HepG2 (cell line): ENCODE results near the gene NDP. TPM values are rescaled to one million over a fixed set of nuclear protein-coding genes. Genes with fewer than 3 reads are reported as not detected.

Experiments used
- ATAC-seq: fragments of 200-7000 bp; cut with Tn5 transposase; 3 replicates; pipeline ENCODE4 v1.9.1; 2020; ENCODE audit warnings: mild to moderate bottlenecking, moderate library complexity
- BruUV-seq: library from RNA; stranded (reverse); fragments of 400-500 nt; replicated peaks from 2 replicates; lab custom pipeline; 2021; lab: Mats Ljungman, UMichigan
- CTCF ChIA-PET: fragments of 300-600 bp; formaldehyde crosslinking; extraction: SDS; loops from one replicate; lab custom pipeline; 2021; ENCODE audit warnings: low total read pairs, inconsistent platforms, low intra/inter-chr PET ratio; lab: Yijun Ruan, JAX
- POLR2A ChIA-PET: fragments of 350-600 bp; sonication (Branson Sonifier 250); formaldehyde crosslinking; loops from one replicate; lab custom pipeline; 2020; ENCODE audit warnings: antibody characterized with exemption, inconsistent platforms; lab: Yijun Ruan, JAX
- DNase-seq: peaks from one replicate; pipeline ENCODE4 v3.0.0-alpha.2; 2015; ENCODE audit warnings: low spot score
- FAIRE-seq: peaks from 3 replicates; lab custom pipeline; 2011; peaks lifted over from hg19 to GRCh38; lab: Jason Lieb, UNC
- H2AFZ ChIP-seq: one replicate; pipeline ENCODE4 v1.6.1; 2011; ENCODE audit warnings: low read length, inconsistent platforms
- H3K27ac ChIP-seq: fragments of 300-600 bp; 3 replicates; pipeline ENCODE4 v1.8.0; 2011; ENCODE audit warnings: mixed run types, mild to moderate bottlenecking, mixed read lengths, low read length, inconsistent platforms; ENCODE audit not compliant: insufficient read depth; ENCODE audit errors: extremely low read length
- H3K27me3 ChIP-seq, 2 experiments: fragments of 200-600 bp in 1 of 2; 2 replicates in 1 of 2; 3 replicates in 1 of 2; pipeline versions ENCODE4 v1.6.0 to v1.8.0; 2011; ENCODE audit warnings: low read length in 2 of 2, mild to moderate bottlenecking in 2 of 2, moderate library complexity in 2 of 2, inconsistent platforms in 1 of 2; ENCODE audit not compliant: insufficient read depth in 2 of 2, control insufficient read depth in 1 of 2
- H3K36me3 ChIP-seq, 2 experiments: fragments of 200-600 bp in 1 of 2; replicated peaks in 1 of 2; 2 replicates in 1 of 2; 3 replicates in 1 of 2; pipeline versions ENCODE4 v1.5.1 to v1.8.0; 2011; ENCODE audit warnings: low read length in 2 of 2, inconsistent platforms in 1 of 2; ENCODE audit not compliant: insufficient read depth in 2 of 2, control insufficient read depth in 1 of 2
- H3K4me1 ChIP-seq: 2 replicates; pipeline ENCODE4 v1.5.1; 2012; ENCODE audit warnings: low read length, inconsistent platforms; ENCODE audit not compliant: insufficient read depth
- H3K4me2 ChIP-seq: 2 replicates; pipeline ENCODE4 v1.6.0; 2011; ENCODE audit warnings: low read depth, low read length, inconsistent platforms
- H3K4me3 ChIP-seq, 3 experiments: fragments of 200-600 bp in 1 of 3; sonication (generic), shearing (Covaris generic) in 1 of 3; replicated peaks in 1 of 3; 2 replicates each; pipeline ENCODE4 v1.5.1; 2011 to 2016; ENCODE audit warnings: low read length in 3 of 3, inconsistent platforms in 2 of 3, low read depth in 2 of 3, mild to moderate bottlenecking in 2 of 3, control low read depth in 1 of 3, mixed read lengths in 1 of 3; ENCODE audit not compliant: insufficient read depth in 1 of 3
- H3K79me2 ChIP-seq: one replicate; pipeline ENCODE4 v1.6.1; 2011; ENCODE audit warnings: low read length, inconsistent platforms; ENCODE audit not compliant: insufficient read depth
- H3K9ac ChIP-seq: 2 replicates; pipeline ENCODE4 v1.6.0; 2011; ENCODE audit warnings: mild to moderate bottlenecking, low read depth, low read length, inconsistent platforms; ENCODE audit not compliant: insufficient read depth
- H3K9me3 ChIP-seq: 2 replicates; pipeline ENCODE4 v1.5.1; 2012; ENCODE audit warnings: mild to moderate bottlenecking, low read length
- H4K20me1 ChIP-seq: 2 replicates; pipeline ENCODE4 v1.6.0; 2011; ENCODE audit warnings: inconsistent platforms, mild to moderate bottlenecking, low read length, moderate library complexity; ENCODE audit not compliant: insufficient read depth
- BORCS8-MEF2B ChIP-seq: sonication (generic); formaldehyde crosslinking; IDR thresholded peaks from 2 replicates; pipeline ENCODE4 v1.8.0; 2022; ENCODE audit warnings: mild to moderate bottlenecking, missing genetic modification reagents
- NAIF1 ChIP-seq: sonication (generic); formaldehyde crosslinking; IDR thresholded peaks from 2 replicates; pipeline ENCODE4 v1.5.0; 2020; ENCODE audit warnings: mild to moderate bottlenecking, missing genetic modification reagents, borderline replicate concordance
- TGIF2 ChIP-seq: IDR thresholded peaks from 2 replicates; pipeline ENCODE4 v1.6.1; 2016; ENCODE audit warnings: control low read depth, missing compliant biosample characterization
- WGBS: methylation state at CpG from one replicate; pipeline ENCODE4 v1.1.6; 2017; ENCODE audit warnings: low lambda C conversion rate; 5-methylcytosine and 5-hydroxymethylcytosine counted together
- in situ Hi-C: cut with HindIII; loops from 2 replicates; pipeline ENCODE4 v1.10.0; 2017; ENCODE audit warnings: low pct_unique_long_range_greater_than_20kb; ENCODE audit not compliant: extremely low pct_ligation_motif_present
- intact Hi-C: fragments of 100-400 bp; cut with micrococcal nuclease; formaldehyde crosslinking; loops from one replicate; pipeline ENCODE4 v1.10.0; 2022; ENCODE audit not compliant: unreplicated experiment
- polyA plus RNA-seq, 8 experiments: library from polyadenylated mRNA; depleted of rRNA in 3 of 8; stranded (reverse) in 7 of 8; unstranded in 1 of 8; fragments of >200 nt; fragmentation: Illumina TruSeq in 4 of 8; extraction: Trizol in 4 of 8; gene quantifications; 2 replicates each; pipeline versions ENCODE4 v1.2.1 to v1.2.3, GENCODE V29; 2011 to 2016; ENCODE audit warnings: low read depth in 4 of 8, missing spikeins in 1 of 8, mixed read lengths in 1 of 8; ENCODE audit not compliant: insufficient read depth in 1 of 8
- total RNA-seq, 5 experiments: library from RNA; depleted of rRNA; stranded (reverse); fragments of >200 nt; fragmentation: Illumina TruSeq; extraction: Trizol; gene quantifications; 2 replicates each; pipeline ENCODE4 v1.2.3, GENCODE V29; 2016; ENCODE audit warnings: low read depth in 1 of 5
- TF ChIP-seq, protein P1 (sequence below): sonication (generic); formaldehyde crosslinking; IDR thresholded peaks from 2 replicates; pipeline ENCODE4 v1.5.1; 2020; ENCODE audit warnings: mild to moderate bottlenecking, missing genetic modification reagents, moderate library complexity
- TF ChIP-seq, protein P2 (sequence below): sonication (generic); formaldehyde crosslinking; conservative IDR thresholded peaks from 2 replicates; pipeline ENCODE4 v1.4.0; 2020; ENCODE audit warnings: missing genetic modification reagents
- TF ChIP-seq, protein P3 (sequence below): sonication (generic); formaldehyde crosslinking; IDR thresholded peaks from 2 replicates; pipeline ENCODE4 v1.4.0; 2020; ENCODE audit warnings: missing genetic modification reagents
- TF ChIP-seq, protein P4 (sequence below): IDR thresholded peaks from 2 replicates; pipeline ENCODE4 v1.6.1; 2018; ENCODE audit warnings: missing genetic modification reagents, mild to moderate bottlenecking, missing compliant biosample characterization
- TF ChIP-seq, protein P5 (sequence below): sonication (generic); formaldehyde crosslinking; IDR thresholded peaks from 2 replicates; pipeline ENCODE4 v1.5.0; 2020; ENCODE audit warnings: mild to moderate bottlenecking, missing genetic modification reagents

Gene NDP
- total and polyA plus RNA-seq, 2 of the 13 experiments (the other 11 are each of a cell fraction or from before 2014, with no cell fraction given), result not detected

DNA sequence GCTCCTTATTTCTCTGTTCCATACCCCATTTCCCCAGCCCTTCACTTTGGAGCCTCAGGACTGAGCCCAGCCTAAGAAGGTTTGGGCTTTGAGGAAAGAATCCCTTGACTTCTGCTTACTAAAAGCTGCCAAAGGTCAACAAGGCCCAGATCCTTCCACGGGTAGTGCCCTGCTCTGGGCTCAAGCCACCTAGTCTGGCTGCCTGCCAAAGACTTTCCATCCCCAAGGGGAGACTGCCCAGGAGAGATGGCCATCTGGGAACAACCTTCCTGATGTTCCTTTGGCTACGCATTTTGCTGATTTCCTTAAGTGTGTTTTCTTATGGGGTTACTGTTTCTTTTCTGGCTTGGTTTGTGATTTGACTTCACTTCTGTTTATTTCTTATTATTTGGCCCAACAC lies 49.8 kb upstream of the NDP start:
- ATAC-seq (no peak), FAIRE-seq (no peak), DNase-seq (no peak)
- no peak overlapping the region for H2AFZ ChIP-seq
- no peaks in the 10 kb centered on the region for H3K79me2 ChIP-seq
- H4K20me1 ChIP-seq, result no peaks in the 10 kb centered on the region
- H3K9me3 ChIP-seq, result no peaks in the 10 kb centered on the region
- CTCF ChIA-PET, result no interaction called here
- intact Hi-C loops (no loop called here), in situ Hi-C loops (no loop called here)
- H3K4me3 ChIP-seq, result no peak overlapping the region
- POLR2A ChIA-PET, result no interaction called here
- TF ChIP-seq, protein P1, sequence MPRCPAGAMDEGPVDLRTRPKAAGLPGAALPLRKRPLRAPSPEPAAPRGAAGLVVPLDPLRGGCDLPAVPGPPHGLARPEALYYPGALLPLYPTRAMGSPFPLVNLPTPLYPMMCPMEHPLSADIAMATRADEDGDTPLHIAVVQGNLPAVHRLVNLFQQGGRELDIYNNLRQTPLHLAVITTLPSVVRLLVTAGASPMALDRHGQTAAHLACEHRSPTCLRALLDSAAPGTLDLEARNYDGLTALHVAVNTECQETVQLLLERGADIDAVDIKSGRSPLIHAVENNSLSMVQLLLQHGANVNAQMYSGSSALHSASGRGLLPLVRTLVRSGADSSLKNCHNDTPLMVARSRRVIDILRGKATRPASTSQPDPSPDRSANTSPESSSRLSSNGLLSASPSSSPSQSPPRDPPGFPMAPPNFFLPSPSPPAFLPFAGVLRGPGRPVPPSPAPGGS, result no peak
- TF ChIP-seq, protein P2, sequence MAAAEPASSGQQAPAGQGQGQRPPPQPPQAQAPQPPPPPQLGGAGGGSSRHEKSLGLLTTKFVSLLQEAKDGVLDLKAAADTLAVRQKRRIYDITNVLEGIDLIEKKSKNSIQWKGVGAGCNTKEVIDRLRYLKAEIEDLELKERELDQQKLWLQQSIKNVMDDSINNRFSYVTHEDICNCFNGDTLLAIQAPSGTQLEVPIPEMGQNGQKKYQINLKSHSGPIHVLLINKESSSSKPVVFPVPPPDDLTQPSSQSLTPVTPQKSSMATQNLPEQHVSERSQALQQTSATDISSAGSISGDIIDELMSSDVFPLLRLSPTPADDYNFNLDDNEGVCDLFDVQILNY (CRISPR knock-in tag), result no peak
- H3K9ac ChIP-seq, result no peak overlapping the region
- no peak overlapping the region for H3K27ac ChIP-seq
- no TSS peak for BruUV-seq
- H3K4me2 ChIP-seq, result no peak overlapping the region
- 71% methylated on average over 1 of the region's 2 CpGs for WGBS
- H3K36me3 ChIP-seq, result no peaks in the 10 kb centered on the region
- no peaks in the 10 kb centered on the region for H3K4me1 ChIP-seq
- no peaks in the 10 kb centered on the region for H3K27me3 ChIP-seq

DNA sequence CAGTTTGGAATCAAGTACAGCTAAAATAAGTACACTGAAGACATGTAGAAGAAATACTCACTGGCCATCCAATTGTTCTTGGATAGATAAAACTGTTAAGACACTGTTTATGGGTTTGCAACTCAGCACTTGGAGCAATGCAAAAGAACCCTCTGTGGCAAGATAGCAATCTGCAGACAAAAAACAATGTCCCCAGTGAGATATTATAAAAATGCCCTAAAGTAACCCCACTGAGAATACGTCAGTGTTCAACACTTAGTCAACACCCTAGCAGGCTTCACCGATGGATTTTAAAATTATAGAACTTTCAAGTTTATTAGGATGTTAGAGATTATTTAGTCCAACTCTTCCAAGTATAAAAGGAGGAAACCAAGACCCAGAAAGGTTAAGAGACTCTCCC lies 47.5 kb upstream of the NDP start:
- intact Hi-C loops (no loop called here), in situ Hi-C loops (no loop called here)
- WGBS, result 36% methylated on average over 2 of the region's 2 CpGs
- CTCF ChIA-PET, result no interaction called here
- DNase-seq, result no peak
- Histone ChIP-seq H3K4me2 (no peak overlapping the region), H3K9ac (no peak overlapping the region), H3K36me3 (no peaks in the 10 kb centered on the region), H3K27ac (no peak overlapping the region), H3K79me2 (no peaks in the 10 kb centered on the region), H3K9me3 (no peaks in the 10 kb centered on the region), H3K4me3 (no peak overlapping the region), H2AFZ (no peak overlapping the region), H3K4me1 (no peaks in the 10 kb centered on the region), H3K27me3 (no peaks in the 10 kb centered on the region), H4K20me1 (no peaks in the 10 kb centered on the region)
- ATAC-seq, result no peak
- POLR2A ChIA-PET, result no interaction called here
- BruUV-seq, result no TSS peak
- no peak for FAIRE-seq
- TF ChIP-seq, protein P3, sequence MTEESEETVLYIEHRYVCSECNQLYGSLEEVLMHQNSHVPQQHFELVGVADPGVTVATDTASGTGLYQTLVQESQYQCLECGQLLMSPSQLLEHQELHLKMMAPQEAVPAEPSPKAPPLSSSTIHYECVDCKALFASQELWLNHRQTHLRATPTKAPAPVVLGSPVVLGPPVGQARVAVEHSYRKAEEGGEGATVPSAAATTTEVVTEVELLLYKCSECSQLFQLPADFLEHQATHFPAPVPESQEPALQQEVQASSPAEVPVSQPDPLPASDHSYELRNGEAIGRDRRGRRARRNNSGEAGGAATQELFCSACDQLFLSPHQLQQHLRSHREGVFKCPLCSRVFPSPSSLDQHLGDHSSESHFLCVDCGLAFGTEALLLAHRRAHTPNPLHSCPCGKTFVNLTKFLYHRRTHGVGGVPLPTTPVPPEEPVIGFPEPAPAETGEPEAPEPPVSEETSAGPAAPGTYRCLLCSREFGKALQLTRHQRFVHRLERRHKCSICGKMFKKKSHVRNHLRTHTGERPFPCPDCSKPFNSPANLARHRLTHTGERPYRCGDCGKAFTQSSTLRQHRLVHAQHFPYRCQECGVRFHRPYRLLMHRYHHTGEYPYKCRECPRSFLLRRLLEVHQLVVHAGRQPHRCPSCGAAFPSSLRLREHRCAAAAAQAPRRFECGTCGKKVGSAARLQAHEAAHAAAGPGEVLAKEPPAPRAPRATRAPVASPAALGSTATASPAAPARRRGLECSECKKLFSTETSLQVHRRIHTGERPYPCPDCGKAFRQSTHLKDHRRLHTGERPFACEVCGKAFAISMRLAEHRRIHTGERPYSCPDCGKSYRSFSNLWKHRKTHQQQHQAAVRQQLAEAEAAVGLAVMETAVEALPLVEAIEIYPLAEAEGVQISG (CRISPR knock-in tag), result no peak
- TF ChIP-seq TGIF2 (CRISPR knock-in tag), result no peak
- TF ChIP-seq, protein P4, sequence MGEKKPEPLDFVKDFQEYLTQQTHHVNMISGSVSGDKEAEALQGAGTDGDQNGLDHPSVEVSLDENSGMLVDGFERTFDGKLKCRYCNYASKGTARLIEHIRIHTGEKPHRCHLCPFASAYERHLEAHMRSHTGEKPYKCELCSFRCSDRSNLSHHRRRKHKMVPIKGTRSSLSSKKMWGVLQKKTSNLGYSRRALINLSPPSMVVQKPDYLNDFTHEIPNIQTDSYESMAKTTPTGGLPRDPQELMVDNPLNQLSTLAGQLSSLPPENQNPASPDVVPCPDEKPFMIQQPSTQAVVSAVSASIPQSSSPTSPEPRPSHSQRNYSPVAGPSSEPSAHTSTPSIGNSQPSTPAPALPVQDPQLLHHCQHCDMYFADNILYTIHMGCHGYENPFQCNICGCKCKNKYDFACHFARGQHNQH (CRISPR knock-in tag), result no peak
- no peak for TF ChIP-seq NAIF1 (CRISPR knock-in tag)
- TF ChIP-seq, protein P5, sequence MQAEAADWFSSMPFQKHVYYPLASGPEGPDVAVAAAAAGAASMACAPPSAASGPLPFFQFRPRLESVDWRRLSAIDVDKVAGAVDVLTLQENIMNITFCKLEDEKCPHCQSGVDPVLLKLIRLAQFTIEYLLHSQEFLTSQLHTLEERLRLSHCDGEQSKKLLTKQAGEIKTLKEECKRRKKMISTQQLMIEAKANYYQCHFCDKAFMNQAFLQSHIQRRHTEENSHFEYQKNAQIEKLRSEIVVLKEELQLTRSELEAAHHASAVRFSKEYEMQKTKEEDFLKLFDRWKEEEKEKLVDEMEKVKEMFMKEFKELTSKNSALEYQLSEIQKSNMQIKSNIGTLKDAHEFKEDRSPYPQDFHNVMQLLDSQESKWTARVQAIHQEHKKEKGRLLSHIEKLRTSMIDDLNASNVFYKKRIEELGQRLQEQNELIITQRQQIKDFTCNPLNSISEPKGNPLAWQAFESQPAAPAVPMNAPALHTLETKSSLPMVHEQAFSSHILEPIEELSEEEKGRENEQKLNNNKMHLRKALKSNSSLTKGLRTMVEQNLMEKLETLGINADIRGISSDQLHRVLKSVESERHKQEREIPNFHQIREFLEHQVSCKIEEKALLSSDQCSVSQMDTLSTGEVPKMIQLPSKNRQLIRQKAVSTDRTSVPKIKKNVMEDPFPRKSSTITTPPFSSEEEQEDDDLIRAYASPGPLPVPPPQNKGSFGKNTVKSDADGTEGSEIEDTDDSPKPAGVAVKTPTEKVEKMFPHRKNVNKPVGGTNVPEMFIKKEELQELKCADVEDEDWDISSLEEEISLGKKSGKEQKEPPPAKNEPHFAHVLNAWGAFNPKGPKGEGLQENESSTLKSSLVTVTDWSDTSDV (CRISPR knock-in tag), result no peak
- TF ChIP-seq BORCS8-MEF2B (CRISPR knock-in tag), result no peak
